Liver (tissue), 3 donors: Measurements from ENCODE around the gene WWOX.

Experiments
- FOXA1 ChIP-seq: IDR thresholded peaks from 2 replicates; pipeline ENCODE4 v1.6.1; 2016; ENCODE audit warnings: antibody characterized with exemption
- GABPA ChIP-seq, 2 donors: IDR thresholded peaks in 1 of 2; conservative IDR thresholded peaks in 1 of 2; 2 replicates each; pipeline ENCODE4 v1.6.1; 2016; ENCODE audit warnings: antibody characterized with exemption in 2 of 2, mild to moderate bottlenecking in 1 of 2, moderate library complexity in 1 of 2
- HNF4G ChIP-seq: IDR thresholded peaks from 2 replicates; pipeline ENCODE4 v1.6.1; 2016; ENCODE audit warnings: antibody characterized with exemption
- JUND ChIP-seq, 2 donors: IDR thresholded peaks; 2 replicates each; pipeline ENCODE4 v1.6.1; 2016; ENCODE audit warnings: antibody characterized with exemption in 2 of 2
- RAD21 ChIP-seq, 2 donors: IDR thresholded peaks; 2 replicates each; pipeline ENCODE4 v1.6.1; 2016; ENCODE audit warnings: antibody characterized with exemption in 2 of 2, mild to moderate bottlenecking in 2 of 2
- RXRA ChIP-seq, 2 donors: IDR thresholded peaks; 2 replicates each; pipeline ENCODE4 v1.6.1; 2017 to 2018; ENCODE audit warnings: antibody characterized with exemption in 2 of 2, mild to moderate bottlenecking in 1 of 2
- SP1 ChIP-seq: IDR thresholded peaks from 2 replicates; pipeline ENCODE4 v1.6.1; 2018; ENCODE audit warnings: antibody characterized with exemption, mild to moderate bottlenecking
- TAF1 ChIP-seq: conservative IDR thresholded peaks from 2 replicates; pipeline ENCODE4 v1.6.1; 2016; ENCODE audit warnings: antibody characterized with exemption, mild to moderate bottlenecking
- YY1 ChIP-seq: IDR thresholded peaks from 2 replicates; pipeline ENCODE4 v1.6.1; 2016; ENCODE audit warnings: antibody characterized with exemption, mild to moderate bottlenecking
- TF ChIP-seq, protein P1 (sequence below): fragments of 150-350 bp; IDR thresholded peaks from 2 replicates; pipeline ENCODE4 v1.5.1; 2017; ENCODE audit warnings: improper control_type of control experiment, low read depth, low read length; ENCODE audit not compliant: missing input control
- TF ChIP-seq, protein P2 (sequence below): IDR thresholded peaks from 2 replicates; pipeline ENCODE4 v1.6.1; 2016; ENCODE audit warnings: antibody characterized with exemption, mild to moderate bottlenecking
- TF ChIP-seq, protein P3 (sequence below): IDR thresholded peaks from 2 replicates; pipeline ENCODE4 v1.6.1; 2016; ENCODE audit warnings: antibody characterized with exemption
- TF ChIP-seq, protein P4 (sequence below): IDR thresholded peaks from 2 replicates; pipeline ENCODE4 v1.6.1; 2016; ENCODE audit warnings: antibody characterized with exemption
- donor health status: healthy.
- donor health status: healthy.

DNA sequence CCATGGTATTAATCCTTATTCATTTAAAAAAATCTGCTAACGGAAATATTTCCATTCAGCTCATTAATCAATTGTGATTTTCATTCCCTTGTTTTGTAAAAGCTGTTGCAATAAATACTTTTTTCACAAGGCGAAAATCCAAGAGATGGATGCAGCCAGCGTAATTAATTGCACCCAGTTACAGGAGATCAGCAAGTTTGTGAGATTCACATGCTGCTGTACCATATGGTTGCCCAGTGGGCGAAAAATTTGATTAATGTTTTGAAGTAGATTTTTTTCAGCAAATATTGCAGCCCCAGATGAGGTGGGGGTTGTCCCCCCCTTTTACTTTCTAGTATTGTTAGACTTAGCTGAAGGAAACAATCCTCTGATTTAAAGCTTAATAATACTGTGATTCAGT is 186.6 kb downstream of the WWOX start:
- no peak for TF ChIP-seq HNF4G
- TF ChIP-seq, protein P1, sequence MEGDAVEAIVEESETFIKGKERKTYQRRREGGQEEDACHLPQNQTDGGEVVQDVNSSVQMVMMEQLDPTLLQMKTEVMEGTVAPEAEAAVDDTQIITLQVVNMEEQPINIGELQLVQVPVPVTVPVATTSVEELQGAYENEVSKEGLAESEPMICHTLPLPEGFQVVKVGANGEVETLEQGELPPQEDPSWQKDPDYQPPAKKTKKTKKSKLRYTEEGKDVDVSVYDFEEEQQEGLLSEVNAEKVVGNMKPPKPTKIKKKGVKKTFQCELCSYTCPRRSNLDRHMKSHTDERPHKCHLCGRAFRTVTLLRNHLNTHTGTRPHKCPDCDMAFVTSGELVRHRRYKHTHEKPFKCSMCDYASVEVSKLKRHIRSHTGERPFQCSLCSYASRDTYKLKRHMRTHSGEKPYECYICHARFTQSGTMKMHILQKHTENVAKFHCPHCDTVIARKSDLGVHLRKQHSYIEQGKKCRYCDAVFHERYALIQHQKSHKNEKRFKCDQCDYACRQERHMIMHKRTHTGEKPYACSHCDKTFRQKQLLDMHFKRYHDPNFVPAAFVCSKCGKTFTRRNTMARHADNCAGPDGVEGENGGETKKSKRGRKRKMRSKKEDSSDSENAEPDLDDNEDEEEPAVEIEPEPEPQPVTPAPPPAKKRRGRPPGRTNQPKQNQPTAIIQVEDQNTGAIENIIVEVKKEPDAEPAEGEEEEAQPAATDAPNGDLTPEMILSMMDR: no peak
- TF ChIP-seq, protein P2, sequence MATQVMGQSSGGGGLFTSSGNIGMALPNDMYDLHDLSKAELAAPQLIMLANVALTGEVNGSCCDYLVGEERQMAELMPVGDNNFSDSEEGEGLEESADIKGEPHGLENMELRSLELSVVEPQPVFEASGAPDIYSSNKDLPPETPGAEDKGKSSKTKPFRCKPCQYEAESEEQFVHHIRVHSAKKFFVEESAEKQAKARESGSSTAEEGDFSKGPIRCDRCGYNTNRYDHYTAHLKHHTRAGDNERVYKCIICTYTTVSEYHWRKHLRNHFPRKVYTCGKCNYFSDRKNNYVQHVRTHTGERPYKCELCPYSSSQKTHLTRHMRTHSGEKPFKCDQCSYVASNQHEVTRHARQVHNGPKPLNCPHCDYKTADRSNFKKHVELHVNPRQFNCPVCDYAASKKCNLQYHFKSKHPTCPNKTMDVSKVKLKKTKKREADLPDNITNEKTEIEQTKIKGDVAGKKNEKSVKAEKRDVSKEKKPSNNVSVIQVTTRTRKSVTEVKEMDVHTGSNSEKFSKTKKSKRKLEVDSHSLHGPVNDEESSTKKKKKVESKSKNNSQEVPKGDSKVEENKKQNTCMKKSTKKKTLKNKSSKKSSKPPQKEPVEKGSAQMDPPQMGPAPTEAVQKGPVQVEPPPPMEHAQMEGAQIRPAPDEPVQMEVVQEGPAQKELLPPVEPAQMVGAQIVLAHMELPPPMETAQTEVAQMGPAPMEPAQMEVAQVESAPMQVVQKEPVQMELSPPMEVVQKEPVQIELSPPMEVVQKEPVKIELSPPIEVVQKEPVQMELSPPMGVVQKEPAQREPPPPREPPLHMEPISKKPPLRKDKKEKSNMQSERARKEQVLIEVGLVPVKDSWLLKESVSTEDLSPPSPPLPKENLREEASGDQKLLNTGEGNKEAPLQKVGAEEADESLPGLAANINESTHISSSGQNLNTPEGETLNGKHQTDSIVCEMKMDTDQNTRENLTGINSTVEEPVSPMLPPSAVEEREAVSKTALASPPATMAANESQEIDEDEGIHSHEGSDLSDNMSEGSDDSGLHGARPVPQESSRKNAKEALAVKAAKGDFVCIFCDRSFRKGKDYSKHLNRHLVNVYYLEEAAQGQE: no peak
- TF ChIP-seq YY1: no peak
- TF ChIP-seq RAD21 (IDR thresholded peaks at IDR 0.05): no peak
- TF ChIP-seq, protein P3, sequence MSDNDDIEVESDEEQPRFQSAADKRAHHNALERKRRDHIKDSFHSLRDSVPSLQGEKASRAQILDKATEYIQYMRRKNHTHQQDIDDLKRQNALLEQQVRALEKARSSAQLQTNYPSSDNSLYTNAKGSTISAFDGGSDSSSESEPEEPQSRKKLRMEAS: no peak
- TF ChIP-seq GABPA (IDR thresholded peaks at IDR 0.05 in 1 of 2, conservative IDR thresholded peaks at IDR 0.05 in 1 of 2): no peak
- TF ChIP-seq RXRA (IDR thresholded peaks at IDR 0.05): no peak
- TF ChIP-seq SP1: no peak
- TF ChIP-seq, protein P4, sequence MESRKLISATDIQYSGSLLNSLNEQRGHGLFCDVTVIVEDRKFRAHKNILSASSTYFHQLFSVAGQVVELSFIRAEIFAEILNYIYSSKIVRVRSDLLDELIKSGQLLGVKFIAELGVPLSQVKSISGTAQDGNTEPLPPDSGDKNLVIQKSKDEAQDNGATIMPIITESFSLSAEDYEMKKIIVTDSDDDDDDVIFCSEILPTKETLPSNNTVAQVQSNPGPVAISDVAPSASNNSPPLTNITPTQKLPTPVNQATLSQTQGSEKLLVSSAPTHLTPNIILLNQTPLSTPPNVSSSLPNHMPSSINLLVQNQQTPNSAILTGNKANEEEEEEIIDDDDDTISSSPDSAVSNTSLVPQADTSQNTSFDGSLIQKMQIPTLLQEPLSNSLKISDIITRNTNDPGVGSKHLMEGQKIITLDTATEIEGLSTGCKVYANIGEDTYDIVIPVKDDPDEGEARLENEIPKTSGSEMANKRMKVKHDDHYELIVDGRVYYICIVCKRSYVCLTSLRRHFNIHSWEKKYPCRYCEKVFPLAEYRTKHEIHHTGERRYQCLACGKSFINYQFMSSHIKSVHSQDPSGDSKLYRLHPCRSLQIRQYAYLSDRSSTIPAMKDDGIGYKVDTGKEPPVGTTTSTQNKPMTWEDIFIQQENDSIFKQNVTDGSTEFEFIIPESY: no peak
- TF ChIP-seq JUND (IDR thresholded peaks at IDR 0.05): no peak
- no peak for TF ChIP-seq TAF1
- TF ChIP-seq FOXA1: no peak
